Measurements from ENCODE around the gene ACTN4.
"Not testable (repeated sequence)": the region's sequence is repeated elsewhere in the genome, so short reads cannot be mapped to it uniquely, and the experiment has no call there.

The ACTN4 gene

DNA sequence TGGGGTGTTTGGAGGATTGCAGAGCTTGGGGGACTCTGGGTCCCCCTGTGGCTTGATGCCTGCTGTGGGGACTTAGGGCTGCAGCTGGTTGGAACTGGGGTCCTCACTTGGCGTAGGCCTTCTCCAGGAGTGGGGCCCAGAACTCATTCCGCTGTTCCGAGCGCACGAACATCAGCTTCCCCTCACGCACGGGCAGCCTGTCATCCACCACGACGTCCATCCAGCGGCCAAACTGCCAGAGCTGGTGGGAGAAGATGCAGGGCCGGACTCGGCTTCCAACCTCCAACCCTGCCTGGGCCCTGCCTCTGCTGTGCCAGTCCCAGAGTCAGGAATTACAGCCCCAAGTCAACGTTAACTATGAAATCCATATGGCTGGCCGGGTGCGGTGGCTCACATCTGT lies 94.2 kb downstream of the ACTN4 start:
- DNase-seq = no peak

DNA sequence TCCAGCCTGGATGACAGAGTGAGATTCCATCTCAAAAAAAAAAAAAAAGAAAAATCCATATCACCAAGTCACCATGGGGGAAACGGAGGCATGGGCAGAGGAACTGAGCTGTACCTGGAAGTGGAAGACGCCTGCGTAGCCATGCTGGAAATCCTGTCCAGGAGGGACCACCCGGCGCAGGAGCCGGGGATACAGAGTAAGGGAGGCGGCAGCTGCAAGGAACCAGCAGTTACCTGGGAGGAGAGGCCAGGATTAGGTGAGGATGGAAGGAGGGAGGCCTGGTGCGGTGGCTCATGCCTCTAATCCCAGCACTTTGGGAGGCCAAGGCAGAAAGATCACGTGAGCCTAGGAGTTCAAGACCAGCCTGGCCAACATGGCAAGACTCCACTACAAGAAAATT lies 94.8 kb downstream of the ACTN4 start:
- no peak for DNase-seq

DNA sequence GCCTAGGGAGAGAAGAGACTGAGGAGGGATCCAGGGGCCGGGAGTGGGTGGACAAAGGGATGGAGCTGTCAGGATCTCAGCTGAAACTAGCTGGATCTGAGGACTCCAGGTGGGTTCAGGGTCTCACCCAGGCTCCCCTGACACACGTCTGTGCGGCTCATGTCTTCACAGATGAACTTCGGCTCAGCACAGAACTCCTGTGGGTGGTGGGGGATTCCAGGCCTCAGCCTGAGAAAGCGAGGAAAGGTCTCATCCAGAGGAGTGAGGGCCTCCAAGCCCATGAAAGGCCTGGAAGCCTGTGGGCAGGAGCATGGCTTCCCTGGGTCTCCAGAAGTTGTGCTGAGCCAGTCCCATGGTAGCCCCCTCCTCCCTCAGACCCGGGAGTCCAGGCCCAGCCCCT lies 95.5 kb downstream of the ACTN4 start:
- no peak for DNase-seq

DNA sequence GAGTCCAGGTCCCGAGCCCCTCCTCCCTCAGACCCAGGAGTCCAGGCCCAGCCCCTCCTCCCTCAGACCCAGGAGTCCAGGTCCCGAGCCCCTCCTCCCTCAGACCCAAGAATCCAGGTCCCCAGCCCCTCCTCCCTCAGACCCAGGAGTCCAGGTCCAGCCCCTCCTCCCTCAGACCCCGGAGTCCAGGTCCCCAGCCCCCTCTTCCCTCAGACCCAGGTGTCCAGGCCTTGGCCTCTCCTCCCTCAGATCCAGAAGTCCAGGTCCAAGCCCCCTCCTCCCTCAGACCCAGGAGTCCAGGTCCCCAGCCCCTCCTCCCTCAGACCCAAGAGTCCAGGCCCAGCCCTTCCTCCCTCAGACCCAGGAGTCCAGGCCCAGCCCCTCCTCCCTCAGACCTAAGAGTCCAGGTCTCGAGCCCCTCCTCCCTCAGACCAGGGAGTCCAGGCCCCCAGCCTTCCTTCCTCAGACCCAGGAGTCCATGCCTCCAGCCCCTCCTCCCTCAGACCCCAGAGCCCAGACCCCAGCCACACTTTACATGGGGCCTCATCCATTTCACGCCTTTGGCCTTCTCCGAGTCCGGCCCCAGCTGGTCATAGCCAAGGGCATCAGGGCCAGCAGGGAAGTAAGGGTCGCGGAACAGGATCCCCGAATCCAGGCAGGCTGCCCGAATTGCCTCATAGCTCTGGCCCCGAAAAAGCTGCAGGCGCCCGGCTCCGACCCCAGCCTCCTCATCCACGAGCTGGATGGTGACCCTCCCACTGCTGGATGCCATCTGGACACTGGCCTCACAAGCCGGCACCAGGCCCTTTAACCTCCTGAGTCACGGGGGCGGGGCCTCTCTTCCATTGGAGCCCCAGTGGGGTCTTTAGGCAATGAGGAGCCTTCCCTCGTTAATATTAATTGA lies 96.2 kb downstream of the ACTN4 start:
- DNase-seq = no peak

DNA sequence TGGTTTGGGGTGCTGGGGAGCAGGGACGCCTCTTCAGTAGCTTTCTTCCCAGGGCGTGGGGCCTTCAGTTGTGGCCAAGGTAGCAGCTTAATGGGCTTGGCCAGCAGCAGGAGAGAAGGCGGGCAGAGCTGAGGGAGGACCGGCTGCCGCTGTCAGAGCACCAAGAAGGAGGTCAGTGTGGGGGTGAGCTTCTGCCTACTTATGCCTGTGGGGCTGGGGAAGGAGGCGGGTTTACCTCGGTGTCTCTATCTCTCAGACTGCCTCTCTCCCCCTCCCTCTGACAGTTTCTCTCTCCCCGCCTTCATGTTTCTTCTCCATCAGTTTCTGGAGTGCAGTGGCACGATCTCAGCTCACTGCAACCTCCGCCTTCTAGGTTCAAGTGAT lies 96.8 kb downstream of the ACTN4 start, which contains the start of gene CAPN12:
Gene CAPN12, minus strand, starts transcription at position 177 of the 384 bp plus-strand sequence. CDS start 309 bp downstream, outside the sequence.
- no peak for DNase-seq

DNA sequence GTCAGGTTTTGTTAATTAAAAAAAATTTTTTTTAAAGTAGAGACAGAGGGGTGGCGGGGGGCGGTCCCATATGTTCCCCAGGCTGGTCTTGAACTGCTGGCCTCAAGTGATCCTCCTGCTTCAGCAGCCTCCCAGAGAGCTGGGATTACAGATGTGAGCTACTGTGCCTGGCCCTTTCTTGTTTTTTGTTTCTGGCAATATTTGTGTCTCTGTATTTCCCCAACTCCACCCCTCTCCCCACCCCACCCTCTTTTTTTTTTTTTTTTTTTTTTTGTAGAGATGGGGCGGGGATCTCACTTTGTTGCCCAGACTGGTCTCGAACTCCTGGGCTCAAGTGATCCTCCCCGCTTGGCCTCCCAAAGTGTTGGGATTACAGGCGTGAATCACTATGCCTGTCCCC lies 97.4 kb downstream of the ACTN4 start:
- DNase-seq = no peak

DNA sequence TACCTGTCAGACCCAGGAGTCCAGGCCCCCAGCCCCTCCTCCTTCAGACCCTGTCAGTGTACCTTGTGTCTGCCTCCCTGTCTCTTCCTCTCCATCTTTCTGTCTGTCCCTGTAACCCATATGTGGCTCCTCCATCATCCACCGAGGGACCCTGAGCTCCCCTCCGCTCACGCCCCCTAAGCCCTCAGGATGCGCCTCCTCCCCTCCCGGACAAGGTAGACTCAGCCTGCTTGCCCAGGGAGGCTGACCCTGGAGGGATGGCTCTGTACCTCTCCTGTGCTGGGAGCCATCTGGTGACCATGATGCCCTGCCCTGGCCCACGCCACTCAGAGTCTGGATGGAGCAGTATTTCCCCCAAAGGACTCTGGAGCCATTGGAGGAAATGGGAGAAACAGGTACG lies 97.9 kb downstream of the ACTN4 start:
- no peak for DNase-seq

DNA sequence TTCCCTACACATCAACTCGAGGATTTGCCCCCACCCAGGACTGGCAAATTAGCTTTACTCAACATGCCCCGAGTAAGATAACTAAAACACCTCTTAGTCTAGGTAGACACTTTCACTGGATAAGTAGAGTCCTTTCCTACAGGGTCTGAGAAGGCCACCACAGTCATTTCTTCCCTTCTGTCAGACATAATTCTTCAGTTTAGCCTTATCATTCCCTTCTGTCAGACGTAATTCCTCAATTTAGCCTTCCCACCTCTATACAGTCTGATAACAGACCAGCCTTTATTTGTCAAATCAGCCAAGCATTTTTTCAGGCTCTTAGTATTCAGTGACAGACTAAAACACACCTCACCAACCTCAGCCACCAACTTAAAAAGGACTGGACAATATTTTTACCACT lies 106.3 kb downstream of the ACTN4 start:
- DNase-seq = not testable (repeated sequence)

DNA sequence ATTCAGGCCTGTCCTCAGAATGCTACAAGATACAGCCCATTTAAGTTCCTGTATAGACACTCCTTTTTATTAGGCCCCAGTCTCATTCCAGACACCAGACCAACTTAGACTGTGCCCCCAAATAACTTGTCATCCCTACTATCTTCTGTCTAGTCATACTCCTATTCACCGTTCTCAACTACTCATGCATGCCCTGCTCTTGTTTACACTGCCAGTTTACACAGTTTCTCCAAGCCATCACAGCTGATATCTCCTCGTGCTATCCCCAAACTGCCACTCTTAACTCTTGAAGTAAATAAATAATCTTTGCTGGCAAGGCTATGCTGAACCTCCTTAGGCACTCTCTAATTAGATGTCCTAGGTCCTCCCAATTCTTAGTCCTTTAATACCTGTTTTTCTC lies 106.7 kb downstream of the ACTN4 start:
- DNase-seq = not testable (repeated sequence)

DNA sequence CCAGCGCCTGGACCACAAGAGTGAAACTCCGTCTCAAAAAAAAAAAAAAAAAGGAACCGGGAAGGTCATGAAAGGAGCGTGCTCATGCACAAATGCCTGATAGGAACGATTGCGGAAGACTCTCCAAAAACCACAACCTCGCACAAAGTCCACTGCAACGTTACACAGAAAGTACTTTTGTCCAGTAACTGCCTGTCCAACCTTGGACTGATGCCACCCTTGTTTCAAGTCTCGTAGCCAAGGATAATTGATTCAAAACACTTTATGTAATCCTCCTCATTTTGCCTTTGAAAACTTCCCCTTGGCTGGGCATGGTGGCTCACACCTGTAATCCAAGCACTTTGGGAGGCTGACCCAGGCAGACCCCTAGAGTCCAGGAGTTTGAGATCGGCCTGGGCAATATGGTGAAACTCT lies 112.1 kb downstream of the ACTN4 start:
- no peak for DNase-seq

DNA sequence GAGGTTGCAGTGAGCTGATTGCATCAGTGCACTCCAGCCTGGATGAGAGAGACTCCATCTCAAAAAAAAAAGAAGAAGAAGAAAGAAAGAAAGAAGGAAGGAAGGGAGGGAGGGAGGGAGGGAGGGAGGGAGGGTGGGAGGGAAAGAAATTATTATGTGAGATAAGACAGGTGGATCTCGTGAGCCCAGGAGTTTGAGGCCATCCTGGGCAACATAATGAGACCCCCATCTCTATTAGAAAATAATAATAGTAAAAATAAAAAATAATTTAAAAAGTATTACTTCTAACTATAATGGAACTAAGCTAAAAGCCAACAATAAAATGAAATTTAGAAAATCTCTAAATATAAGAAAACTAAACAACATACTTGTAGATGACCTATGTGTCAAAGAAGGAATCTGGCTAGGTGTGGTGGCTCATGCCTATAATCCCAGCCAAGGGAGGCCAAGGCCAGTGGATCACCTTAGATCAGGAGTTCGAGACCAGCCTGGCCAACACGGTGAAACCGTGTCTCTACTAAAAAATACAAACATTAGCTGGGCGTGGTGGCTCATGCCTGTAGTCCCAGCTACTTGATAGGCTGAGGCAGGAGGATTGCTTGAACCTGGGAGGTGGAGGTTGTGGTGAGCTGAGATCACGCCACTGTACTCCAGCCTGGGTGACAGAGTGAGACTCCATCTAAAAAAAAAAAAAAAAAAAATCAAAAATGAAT lies 113.5 kb downstream of the ACTN4 start:
- DNase-seq = not testable (repeated sequence)

DNA sequence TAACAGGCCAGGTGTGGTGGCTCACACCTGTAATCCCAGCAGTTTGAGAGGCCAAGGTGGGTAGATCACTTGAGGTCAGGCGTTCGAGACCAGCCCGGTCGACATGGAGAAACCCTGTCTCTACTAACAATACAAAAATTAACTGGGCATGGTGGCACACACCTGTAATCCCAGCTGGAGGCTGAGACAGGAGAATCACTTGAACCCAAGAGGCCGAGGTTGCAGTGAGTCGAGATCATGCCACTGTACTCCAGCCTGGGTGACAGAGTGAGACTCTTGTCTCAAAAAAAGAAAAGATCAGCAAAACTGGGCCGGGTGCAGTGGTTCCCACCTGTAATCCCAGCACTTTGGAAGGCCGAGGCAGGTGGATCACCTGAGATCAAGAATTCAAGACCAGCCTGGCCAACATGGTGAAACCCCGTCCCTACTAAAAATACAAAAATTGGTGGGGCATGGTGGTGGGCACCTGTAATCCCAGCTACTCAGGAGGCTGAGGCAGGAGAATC lies 114.5 kb downstream of the ACTN4 start:
- DNase-seq = not testable (repeated sequence)

DNA sequence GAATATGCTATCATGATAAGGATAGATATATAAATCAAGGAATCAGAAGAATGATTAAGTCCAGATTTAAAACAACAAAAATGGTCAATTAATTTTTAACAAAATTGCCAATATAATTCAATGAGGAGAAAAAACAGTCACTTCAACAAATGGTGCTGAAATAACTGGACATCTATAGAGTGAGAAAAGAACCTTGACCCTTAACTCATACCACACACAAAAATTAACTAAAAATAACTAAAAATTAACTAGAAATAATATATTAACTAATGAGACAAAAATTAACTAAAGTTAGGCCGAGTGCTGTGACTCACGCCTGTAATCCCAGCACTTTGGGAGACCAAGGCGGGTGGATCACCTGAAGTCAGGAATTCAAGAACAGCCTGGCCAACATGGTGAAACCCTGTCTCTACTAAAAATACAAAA lies 116.4 kb downstream of the ACTN4 start:
- DNase-seq = no peak

DNA sequence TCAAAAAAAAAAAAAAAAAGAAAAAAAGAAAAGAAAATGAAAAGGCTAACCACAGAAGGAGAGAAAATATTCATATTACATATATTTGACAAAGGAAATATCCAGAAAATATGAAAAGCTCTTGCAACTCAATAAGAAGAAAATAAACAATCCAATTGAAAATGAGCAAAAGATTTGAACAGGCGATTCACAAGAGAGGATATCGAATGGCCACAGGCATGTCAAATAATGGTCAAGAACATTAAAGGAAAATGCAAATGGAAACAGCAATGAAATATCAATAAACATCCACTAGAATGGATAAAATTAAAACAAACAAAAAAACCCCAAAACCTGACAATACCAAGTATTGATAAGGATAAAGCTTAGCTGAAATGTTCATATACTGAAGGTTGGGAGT lies 117.8 kb downstream of the ACTN4 start:
- DNase-seq = no peak

DNA sequence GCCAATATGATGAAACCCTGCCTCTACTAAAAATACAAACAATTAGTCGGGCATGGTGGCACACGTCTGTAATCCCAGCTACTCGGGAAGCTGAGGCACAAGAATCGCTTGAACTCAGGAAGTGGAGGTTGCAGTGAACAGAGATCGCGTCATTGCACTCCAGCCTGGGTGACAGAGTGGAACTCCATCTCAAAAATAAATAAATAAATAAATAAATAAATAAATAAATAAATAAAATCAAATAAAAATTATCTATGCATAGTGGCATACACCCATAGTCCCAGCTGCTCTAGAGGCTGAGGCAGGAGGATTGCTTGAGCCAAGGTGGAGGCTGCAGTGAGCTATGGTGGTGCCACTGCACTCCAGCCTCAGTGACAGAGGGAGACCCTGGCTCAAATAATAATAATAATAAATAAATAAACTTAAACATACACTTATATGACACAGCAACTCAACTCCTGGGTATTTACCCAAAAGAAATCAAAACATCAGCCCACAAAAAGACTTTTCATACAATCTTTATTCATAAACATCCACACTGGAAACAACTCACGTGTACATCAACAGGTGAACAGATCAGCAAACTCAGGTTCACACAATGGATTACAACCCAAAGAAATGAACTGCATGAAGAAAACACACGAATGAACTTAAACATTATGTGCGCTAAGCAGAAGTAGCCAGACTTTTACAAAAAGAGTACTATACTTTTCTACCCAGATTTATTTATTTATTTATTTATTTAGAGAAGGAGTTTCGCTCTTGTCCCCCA lies 119.0 kb downstream of the ACTN4 start:
- no peak for DNase-seq

DNA sequence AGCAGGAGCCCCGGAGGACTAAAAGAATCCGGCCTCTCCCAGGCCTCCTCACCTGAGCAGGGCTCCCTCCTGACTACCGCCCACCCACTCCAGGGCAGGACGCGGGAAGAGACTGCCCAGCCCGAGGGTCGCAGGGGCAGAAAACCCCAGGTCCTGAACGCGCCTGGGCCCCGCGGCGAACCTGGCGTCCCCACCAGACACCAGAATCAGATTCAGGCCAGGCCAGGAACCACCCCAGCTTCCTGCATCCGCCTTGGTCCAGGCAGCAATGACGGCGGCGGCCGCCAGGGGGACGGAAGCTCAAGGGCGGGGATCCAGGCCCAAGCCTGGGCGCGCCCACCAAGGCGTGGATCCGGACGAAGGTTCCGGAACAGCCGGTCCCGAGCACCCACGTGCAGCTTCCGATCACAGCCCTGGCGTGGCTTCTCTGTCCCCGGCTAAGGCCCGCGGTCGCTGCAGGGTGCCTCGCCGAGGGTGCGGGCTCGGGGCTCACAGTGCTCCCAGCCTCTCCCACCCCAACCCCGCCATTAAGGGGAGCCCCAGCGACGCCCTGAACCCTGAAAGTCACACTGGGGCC lies 122.3 kb downstream of the ACTN4 start:
- peak; percentile 94 for DNase-seq

DNA sequence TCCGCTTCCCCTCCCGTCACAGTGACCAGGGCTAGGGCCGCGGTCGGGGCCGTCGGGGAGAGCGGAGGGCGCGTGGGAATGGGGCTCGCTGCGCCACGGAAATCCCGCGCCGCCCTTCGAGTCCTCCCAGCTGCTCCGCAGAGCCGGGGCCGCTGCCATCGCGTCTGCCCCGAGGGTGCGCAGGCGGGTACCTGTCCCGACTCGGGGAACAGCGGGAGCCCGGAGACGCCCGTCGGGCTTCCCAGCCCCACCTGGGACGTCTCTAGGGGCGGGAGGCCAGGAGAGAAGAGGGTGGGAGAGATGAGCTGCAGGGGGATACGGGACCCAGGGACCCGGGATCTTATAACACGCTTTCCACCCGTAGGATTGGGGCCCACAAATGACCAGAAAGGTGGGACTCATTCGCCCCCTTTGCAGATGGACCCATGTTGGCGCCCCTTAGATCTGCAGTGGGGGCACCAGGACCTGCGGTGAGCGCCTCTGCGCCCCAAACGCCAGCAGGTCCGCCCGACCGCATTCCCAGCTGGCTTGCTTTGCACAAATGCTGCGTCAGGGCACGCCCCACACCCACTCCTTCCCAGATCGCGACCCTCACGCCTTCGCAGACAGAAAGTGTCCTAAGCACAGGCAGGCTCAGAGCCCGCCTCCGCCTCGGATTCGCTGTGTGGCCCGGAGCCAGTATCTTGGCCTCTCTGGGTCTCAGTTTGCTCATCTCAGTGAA lies 122.9 kb downstream of the ACTN4 start:
- not testable (repeated sequence) for DNase-seq

DNA sequence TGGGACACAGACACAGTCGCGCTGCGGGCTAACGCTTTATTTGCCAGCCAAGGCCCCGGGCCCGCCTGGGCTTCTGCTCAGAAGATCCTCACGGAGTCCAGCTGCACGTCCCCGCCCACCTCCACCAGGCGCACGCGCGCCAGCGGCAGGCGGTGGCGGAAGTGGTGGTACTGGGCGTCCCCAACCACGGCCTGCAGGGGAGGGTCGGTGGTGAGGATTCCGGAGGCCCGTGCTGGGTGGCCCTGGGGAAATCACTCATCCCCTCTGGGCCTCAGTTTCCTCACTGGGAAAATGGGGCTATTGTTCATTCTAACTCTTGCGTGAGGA lies 123.5 kb downstream of the ACTN4 start:
- not testable (repeated sequence) for DNase-seq

DNA sequence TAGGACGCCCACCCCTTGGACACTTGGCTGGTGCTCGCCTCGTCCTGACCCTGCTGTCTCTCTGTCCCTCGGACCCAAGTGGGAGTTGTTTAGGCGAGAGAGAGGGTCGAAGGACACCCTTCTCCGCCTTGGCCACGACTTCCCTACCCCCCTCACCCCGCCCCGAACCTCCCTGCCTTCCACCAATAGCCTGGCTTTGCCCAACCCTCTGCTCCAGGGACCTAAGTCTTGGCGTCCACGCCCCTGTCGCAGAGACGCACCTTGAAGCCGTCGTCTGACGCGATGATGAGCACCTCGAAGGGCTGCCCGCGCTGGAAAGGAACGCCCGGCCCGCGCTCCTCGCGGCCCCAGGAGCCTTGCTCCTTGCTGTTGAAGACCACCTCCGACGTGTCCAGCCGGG lies 124.1 kb downstream of the ACTN4 start:
- not testable (repeated sequence) for DNase-seq

DNA sequence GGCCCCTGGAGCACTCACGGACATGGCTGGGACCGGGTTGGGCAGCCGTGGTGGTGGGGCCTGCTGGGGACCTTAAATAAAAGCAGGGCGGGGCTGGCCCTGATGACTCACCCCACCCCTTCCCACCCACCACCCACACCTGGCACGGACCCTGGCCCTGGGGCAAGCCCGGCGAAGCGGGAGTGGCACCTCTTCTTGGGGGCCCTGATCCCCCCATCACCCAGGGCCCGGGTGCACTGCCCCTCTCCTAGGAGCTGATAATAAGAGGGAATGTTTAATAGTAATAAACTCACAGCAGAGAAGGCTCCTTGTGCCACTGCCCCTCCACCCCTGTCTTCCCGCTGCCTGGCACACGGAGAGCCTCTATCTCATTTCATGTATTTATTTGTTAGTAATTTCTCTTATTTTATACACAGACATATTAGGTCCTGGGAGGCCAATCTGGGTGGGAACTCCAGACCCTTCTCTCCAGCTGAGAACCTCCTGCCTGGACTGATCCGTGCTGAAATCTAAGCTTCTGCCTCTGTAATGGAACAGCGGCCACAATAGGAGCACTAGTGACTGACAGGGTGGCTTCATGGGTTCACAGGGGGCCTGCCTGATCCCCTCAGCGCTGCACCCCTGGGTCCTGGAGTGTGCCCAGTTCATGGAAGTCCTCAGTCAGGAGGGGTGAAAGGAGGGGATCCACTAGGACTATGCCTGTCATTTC lies 126.2 kb downstream of the ACTN4 start, which contains the start of gene LGALS7:
Gene LGALS7, minus strand, starts transcription at position 49 of the 709 bp plus-strand sequence. Its CDS starts 25 bp downstream, at position 24.
- no peak for DNase-seq

Measured in CD4-positive, alpha-beta T cell treated with Interleukin-6 for 4 hours (primary cell).